K562 (cell line): Measurements from ENCODE around the gene LRCH1.

ENCODE experiments used
- CTCF ChIP-seq, 3 experiments: IDR thresholded peaks in 2 of 3; conservative IDR thresholded peaks in 1 of 3; 2 replicates each; pipeline ENCODE4 v1.5.1; 2011 to 2012; ENCODE audit warnings: low read length in 3 of 3, mild to moderate bottlenecking in 3 of 3, control low read depth in 2 of 3, improper control_type of control experiment in 1 of 3, inconsistent platforms in 1 of 3, low read depth in 1 of 3, mixed read lengths in 1 of 3, moderate library complexity in 1 of 3; ENCODE audit not compliant: insufficient read depth in 2 of 3
- EP300 ChIP-seq: IDR thresholded peaks from 2 replicates; pipeline ENCODE4 v1.6.1; 2012; ENCODE audit warnings: low read length, improper control_type of control experiment
- POLR2A ChIP-seq: fragments of 450-650 bp; conservative IDR thresholded peaks from 2 replicates; pipeline ENCODE4 v1.6.1; 2016
- SPI1 ChIP-seq: IDR thresholded peaks from 2 replicates; pipeline ENCODE4 v1.6.1; 2011; ENCODE audit warnings: low read depth, low read length, control low read depth, borderline replicate concordance
- ZBTB33 ChIP-seq: sonication (generic); formaldehyde crosslinking; IDR thresholded peaks from 2 replicates; pipeline ENCODE4 v1.8.1; 2023; ENCODE audit warnings: mild to moderate bottlenecking, missing genetic modification reagents
- ZNF436 ChIP-seq: fragments of 250-450, 450-650 bp; sonication (Bioruptor Pico); formaldehyde crosslinking; IDR thresholded peaks from 2 replicates; pipeline ENCODE4 v1.7.0; 2020; ENCODE audit warnings: mild to moderate bottlenecking

GRCh38 chr13:46594374-46595078 lies 41.6 kb downstream of the LRCH1 start:
- TF ChIP-seq POLR2A (no peak), ZBTB33 (CRISPR knock-in tag) (no peak), EP300 (no peak), ZNF436 (CRISPR knock-in tag) (no peak), CTCF (IDR thresholded peaks at IDR 0.05 in 2 of 3, conservative IDR thresholded peaks at IDR 0.05 in 1 of 3; ENCODE audit: insufficient read depth in 2 of 3, low read depth in 1 of 3, low read length in 3 of 3) (no peak), SPI1 (no peak)
